Putamen (tissue), 1 donor: ENCODE results near the gene SUMO2.
"Not testable (repeated sequence)": the region's sequence is repeated elsewhere in the genome, so short reads cannot be mapped to it uniquely, and the experiment has no call there.

ENCODE experiments used
- DNase-seq: peaks from one replicate; pipeline ENCODE4 v3.0.0-alpha.2; 2016; ENCODE audit warnings: low spot score

SUMO2 gene

GRCh38 chr17:75144816-75145512 lies 37.8 kb downstream of the SUMO2 start:
- DNase-seq: no peak

DNA sequence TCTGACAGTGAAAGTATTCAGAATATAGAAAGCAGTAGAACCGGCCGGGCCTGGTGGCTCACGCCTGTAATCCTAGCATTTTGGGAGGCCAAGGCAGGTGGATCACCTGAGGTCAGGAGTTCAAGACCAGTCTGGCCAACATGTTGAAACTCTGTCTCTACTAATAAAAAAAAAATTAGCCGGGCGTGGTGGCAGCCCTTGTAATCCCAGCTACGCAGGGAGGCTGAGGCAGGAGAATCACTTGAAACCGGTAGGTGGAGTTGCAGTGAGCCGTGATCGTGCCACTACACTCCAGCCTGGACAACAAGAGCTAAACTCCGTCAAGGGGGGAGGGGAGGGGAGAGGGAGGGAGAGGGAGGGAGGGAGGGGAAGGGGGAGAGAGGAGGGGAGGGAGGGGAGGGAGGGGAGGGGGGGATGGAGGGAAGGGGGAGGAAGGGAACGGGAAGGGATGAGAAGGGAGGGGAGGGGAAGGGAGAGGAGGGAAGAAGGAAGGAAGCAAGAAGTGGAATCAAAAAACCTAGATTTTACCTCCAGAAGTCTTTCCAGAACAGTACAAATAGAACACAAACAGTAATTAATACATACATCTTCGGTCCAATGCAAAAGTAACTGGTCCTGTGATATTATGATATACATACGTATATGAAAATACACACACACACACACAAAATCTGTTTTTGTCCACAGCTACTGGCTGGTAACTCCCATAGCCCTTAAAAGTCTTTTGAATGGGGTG lies 40.4 kb downstream of the SUMO2 start:
- DNase-seq: no peak

DNA sequence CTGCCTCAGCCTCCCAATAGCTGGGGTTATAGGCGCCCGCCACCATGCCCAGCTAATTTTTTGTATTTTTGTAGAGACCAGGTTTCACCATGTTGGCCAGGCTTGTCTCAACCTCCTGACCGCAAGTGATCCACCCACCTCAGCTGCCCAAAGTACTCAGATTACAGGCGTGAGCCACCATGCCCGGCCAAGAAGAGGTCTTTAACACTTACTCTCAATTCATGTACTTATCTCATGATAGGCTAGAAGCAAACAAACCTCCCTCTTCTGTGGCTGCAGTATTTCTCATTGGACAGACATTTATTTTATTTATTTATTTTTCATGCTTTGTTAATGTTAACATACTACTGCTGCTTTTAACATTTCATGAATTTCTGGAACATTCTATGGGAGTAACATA lies 44.2 kb downstream of the SUMO2 start:
- no peak for DNase-seq

GRCh38 chr17:75137762-75138161 lies 45.0 kb downstream of the SUMO2 start:
- DNase-seq: not testable (repeated sequence)

DNA sequence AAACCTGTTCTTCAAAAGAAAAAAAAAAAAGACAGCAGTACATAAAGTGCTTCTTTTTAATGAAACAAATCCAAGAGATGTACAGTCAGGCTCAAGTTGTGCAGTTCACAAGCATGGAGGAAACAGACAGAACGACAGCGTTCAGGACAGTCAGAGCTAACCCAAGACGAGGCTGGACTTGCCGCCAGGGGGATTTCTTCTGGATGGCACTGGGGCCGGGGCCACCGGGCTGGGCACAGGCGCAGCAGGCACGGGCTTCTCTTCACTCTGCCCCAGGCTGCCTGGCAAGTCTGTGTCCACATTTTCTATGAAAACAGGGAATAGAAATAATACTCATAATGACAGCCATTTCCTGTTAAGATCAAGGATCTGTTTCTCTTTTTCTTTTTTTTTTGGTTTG lies 46.8 kb downstream of the SUMO2 start:
- no peak for DNase-seq

DNA sequence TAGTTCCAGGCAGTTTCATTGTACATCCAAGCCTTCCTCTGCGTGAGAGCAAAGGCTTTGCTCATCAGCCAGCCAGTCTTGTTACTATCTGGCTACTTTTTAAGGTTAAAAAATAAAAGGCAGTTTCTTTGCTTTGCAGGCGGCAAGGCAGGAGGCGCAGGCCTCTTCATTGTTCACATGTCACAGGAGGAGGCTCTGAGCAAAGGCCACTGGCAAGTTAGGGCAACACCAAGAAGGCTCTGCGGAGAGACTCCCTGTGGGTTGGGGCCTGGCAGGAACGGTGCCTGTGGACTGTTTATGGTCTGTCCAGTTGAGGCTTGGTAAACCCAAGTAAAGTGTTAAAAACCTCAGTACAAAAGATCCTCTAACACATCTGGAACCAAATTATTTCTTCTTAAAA lies 47.3 kb downstream of the SUMO2 start:
- DNase-seq: no peak

DNA sequence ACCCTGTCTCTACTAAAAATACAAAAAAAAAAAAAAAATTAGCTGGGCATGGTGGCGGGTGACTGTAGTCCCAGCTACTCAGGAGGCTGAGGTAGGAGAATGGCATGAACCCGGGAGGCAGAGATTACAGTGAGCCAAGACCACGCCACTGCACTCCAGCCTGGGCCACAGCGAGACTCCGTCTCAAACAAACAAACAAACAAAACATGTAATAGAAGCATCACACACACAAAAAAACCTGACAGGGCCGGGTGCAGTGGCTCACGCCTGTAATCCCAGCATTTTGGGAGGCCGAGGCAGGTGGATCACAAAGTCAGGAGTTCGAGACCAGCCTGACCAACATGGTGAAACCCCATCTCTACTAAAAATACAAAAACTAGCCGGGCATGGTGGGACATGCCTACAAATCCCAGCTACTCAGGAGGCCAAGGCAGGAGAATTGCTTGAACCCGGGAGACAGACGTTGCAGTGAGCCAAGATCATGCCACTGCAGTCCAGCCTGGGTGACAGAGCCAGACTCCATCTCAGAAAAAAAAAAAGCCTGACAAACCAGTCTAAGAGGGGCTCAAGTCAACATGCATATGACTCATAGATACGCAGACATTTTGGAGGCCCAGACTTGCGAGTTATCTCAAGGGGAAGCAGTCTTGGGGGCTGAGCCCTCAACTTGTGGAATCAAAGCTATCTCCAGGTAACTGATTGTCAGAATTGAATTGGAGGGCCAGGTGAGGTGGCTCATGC lies 49.0 kb downstream of the SUMO2 start:
- DNase-seq: not testable (repeated sequence)

- no peak for DNase-seq
Observed at GRCh38 chr17:75133001-75133400, 49.8 kb downstream of the SUMO2 start.

DNA sequence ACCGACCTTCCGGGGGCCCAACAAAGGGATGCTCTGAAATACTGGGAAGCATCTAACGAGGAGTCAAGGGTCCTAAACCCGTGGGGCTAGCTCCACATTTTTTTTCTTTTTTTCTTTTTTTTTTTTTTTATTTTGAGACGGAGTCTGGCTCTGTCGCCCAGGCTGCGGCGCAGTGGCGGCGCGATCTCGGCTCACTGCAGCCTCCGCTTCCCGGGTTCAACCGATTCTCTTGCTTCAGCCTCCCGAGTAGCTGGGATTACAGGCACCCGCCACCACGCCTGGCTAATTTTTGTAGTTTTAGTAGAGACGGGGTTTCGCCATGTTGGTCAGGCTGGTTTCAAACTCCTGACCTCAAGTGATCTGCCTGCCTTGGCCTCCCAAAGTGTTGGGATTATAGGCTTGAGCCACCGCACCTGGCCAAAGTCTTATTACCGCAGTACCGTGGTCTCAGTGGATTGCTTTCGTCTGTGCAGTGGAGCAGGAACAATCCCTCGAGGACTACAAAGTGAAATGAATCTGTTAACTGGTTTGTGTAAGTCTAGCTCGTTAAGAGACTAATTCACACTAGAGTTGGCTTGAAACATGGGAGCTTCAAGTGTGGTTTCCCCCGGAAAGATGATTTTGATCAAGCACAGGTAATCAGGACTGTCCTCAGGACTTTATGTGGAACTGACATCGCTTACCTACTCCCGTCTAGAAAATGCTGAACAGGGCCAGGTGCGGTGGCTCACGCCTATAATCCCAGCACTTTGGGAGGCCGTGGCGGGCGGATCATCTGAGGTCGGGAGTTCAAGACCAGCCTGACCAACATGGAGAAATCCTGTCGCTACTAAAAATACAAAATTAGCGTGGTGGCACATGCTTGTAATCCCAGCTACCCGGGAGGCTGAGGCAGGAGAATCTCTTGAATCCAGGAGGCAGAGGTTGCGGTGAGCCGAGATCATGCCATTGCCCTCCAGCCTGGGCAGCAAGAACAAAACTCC lies 50.5 kb downstream of the SUMO2 start:
- not testable (repeated sequence) for DNase-seq

DNA sequence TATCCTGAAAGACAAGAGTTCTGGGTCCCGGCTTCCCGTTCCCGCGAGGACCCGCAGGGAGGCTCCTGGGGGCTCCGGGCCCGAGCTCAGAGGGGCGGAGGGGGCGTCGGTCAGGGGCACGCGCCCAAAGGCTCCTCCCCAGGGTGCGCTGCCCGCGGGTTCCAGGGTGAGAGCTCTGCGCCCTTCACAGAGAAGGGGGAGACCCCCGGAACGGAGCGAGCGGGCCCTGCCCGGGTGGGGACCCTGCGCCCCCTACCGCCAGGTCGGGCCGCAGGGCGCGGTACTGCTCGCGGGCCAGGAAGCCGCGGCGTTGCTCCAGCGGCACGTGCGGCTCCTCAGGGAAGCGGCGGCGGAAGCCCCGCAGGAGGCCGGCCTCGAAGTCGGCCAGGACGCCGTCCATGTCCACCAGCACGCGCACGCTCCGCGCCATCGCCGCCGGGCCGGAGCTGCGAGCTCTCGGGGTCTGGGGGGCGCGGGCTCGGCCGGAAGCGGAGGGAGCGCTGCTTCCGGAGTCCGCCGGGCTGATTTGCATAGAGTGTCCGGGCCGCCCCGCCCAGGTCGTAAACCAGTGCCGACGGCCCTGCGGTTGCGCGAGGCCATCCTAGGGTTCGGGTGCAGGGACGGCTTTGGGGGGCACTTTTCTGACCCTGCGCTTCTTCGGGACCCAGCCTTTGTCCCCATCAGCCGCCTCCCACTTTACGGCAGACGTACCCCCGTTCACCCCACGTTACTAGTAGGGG lies 51.3 kb downstream of the SUMO2 start, which contains the start of gene NT5C:
Gene NT5C, minus strand, starts transcription at position 465 of the 740 bp plus-strand sequence. Its CDS starts 35 bp downstream, at position 430.
- peak; percentile 62 for DNase-seq

DNA sequence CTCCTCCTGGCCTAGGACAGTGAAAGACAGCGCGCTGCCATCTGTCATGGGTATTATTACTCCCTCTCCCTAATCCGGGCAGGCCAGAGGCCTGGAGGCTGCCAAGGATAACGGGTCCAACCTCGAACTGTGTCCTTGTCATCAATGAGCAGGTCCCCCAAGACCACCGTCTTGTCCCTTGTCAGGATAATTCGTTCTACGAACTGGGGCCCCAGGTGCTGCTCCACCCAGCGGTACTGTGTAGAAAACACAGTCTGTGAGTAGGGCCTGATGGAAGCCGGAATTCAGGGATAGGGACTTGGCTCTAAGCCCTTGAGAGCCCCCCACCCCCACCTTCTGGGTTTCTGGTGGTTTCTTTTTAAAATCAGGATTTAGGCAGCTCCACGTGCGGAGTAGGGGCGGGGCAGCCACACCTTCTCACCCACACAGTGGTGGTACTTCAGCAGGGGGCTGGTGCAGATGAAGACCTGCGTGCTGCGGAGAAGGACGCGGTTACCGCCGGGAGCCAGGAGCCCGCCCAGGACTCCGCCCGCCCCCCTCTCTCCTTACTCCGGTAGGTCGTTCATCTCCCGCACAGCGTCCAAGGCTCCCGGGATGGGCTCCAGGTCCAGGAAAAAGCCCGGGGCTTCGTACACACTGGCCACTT lies 52.0 kb downstream of the SUMO2 start:
- DNase-seq: no peak

GRCh38 chr17:75130059-75130631 lies 52.6 kb downstream of the SUMO2 start:
- DNase-seq: no peak

- no peak for DNase-seq
Observed at GRCh38 chr17:75129576-75129975, 53.2 kb downstream of the SUMO2 start.

GRCh38 chr17:75128694-75129505 lies 53.9 kb downstream of the SUMO2 start:
- no peak for DNase-seq

GRCh38 chr17:75127936-75128335 lies 54.8 kb downstream of the SUMO2 start:
- DNase-seq: not testable (repeated sequence)

- no peak for DNase-seq
Observed at GRCh38 chr17:75126954-75127353, 55.8 kb downstream of the SUMO2 start.

GRCh38 chr17:75125984-75126383 lies 56.8 kb downstream of the SUMO2 start:
- no peak for DNase-seq

DNA sequence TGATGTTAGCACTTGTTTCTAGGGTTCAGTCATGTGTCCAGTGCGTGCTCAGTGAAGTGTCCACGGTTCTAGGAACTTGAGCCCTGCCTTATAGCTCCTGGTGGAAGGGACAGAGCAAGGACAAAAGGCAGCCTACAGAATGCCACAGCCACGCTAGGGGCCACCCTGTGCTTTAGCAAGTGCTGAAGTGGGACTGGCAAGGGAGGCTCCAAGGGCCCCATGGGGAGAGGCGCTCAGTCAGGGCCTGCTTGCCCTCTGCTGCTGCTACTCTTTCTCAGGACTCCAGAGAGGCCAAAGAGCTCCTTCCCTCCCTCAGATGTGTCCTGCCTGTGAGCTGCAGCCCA lies 58.0 kb downstream of the SUMO2 start:
- DNase-seq: no peak
